Spleen (tissue), 7 donors: ENCODE measurements around the gene CD38.

Source experiments
- POLR2A ChIP-seq, 3 donors: fragments of 450-650 bp; IDR thresholded peaks; one replicate each; pipeline ENCODE4 v1.5.1; 2017; ENCODE audit warnings: antibody characterized with exemption in 3 of 3, mild to moderate bottlenecking in 1 of 3
- TF ChIP-seq, protein P1 (sequence below), 11 experiments: fragments of 200-600 bp in 7 of 11; fragments of 450-650 bp in 4 of 11; sonication (generic) in 4 of 11; IDR thresholded peaks in 8 of 11; conservative IDR thresholded peaks in 3 of 11; 1 replicate in 7 of 11; 2 replicates in 4 of 11; pipeline versions ENCODE4 v1.4.0 to v1.8.0; 2016 to 2021; ENCODE audit warnings: antibody characterized with exemption in 11 of 11, inconsistent platforms in 4 of 11, mild to moderate bottlenecking in 1 of 11
- donor health status: DM: no; HTN: no; CAD: no; lungs with moderate emphysema.
- donor health status: DM: no; HTN: no; CAD: no.
- donor health status: DM: no; HTN: no; CAD: no.

GRCh38 chr4:15894393-15894792 lies 116.3 kb downstream of the CD38 start:
- no peak for TF ChIP-seq POLR2A (IDR thresholded peaks at IDR 0.05)
- TF ChIP-seq, protein P1, sequence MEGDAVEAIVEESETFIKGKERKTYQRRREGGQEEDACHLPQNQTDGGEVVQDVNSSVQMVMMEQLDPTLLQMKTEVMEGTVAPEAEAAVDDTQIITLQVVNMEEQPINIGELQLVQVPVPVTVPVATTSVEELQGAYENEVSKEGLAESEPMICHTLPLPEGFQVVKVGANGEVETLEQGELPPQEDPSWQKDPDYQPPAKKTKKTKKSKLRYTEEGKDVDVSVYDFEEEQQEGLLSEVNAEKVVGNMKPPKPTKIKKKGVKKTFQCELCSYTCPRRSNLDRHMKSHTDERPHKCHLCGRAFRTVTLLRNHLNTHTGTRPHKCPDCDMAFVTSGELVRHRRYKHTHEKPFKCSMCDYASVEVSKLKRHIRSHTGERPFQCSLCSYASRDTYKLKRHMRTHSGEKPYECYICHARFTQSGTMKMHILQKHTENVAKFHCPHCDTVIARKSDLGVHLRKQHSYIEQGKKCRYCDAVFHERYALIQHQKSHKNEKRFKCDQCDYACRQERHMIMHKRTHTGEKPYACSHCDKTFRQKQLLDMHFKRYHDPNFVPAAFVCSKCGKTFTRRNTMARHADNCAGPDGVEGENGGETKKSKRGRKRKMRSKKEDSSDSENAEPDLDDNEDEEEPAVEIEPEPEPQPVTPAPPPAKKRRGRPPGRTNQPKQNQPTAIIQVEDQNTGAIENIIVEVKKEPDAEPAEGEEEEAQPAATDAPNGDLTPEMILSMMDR (IDR thresholded peaks at IDR 0.05 in 8 of 11, conservative IDR thresholded peaks at IDR 0.05 in 3 of 11) = no peak
